Measurements from ENCODE around the gene USP14. TPM values are rescaled to one million over a fixed set of nuclear protein-coding genes. Genes with fewer than 3 reads are reported as not detected.

USP14 gene
- total RNA-seq, 3 donors from 2014 or later, result 109 to 118 (median 115) TPM

GRCh38 chr18:227902-228301, 69.5 kb downstream of the USP14 start:
- Mint-ChIP-seq H3K9me3 (no peaks in the 10 kb centered on the region), H3K4me3 (no peak overlapping the region), H3K4me1 (ENCODE audit: low read depth) (no peaks in the 10 kb centered on the region), H3K36me3 (ENCODE audit: insufficient read depth) (peaks cover 48% of the 10 kb centered on the region), H3K27me3 (ENCODE audit: low read depth) (no peaks in the 10 kb centered on the region)
- no peak for DNase-seq
- no peak for ATAC-seq

GRCh38 chr18:228586-228985, 70.2 kb downstream of the USP14 start:
- H3K4me3 Mint-ChIP-seq, result no peak overlapping the region
- no peaks in the 10 kb centered on the region for H3K27me3 Mint-ChIP-seq (ENCODE audit: low read depth)
- H3K9me3 Mint-ChIP-seq, result no peaks in the 10 kb centered on the region
- peaks cover 42% of the 10 kb centered on the region for H3K36me3 Mint-ChIP-seq (ENCODE audit: insufficient read depth)
- no peak for DNase-seq
- no peak for ATAC-seq
- H3K4me1 Mint-ChIP-seq (ENCODE audit: low read depth), result no peaks in the 10 kb centered on the region

GRCh38 chr18:231563-231962, 73.2 kb downstream of the USP14 start:
- H3K4me1 Mint-ChIP-seq (ENCODE audit: low read depth), result no peaks in the 10 kb centered on the region
- no peak for DNase-seq
- no peak for ATAC-seq
- H3K9me3 Mint-ChIP-seq, result no peaks in the 10 kb centered on the region
- H3K27me3 Mint-ChIP-seq (ENCODE audit: low read depth), result no peaks in the 10 kb centered on the region
- H3K36me3 Mint-ChIP-seq (ENCODE audit: insufficient read depth), result peaks cover 30% of the 10 kb centered on the region
- no peak overlapping the region for H3K4me3 Mint-ChIP-seq

- ATAC-seq, result no peak
- Mint-ChIP-seq H3K4me1 (ENCODE audit: low read depth) (no peaks in the 10 kb centered on the region), H3K9me3 (peaks cover 4% of the 10 kb centered on the region), H3K4me3 (no peak overlapping the region), H3K27me3 (ENCODE audit: low read depth) (no peaks in the 10 kb centered on the region), H3K36me3 (ENCODE audit: insufficient read depth) (peaks cover 31% of the 10 kb centered on the region)
- DNase-seq, result no peak
Measured at GRCh38 chr18:240175-240574, 81.8 kb downstream of the USP14 start.

GRCh38 chr18:245282-245847, 87.0 kb downstream of the USP14 start:
- DNase-seq (no peak), ATAC-seq (no peak)
- Mint-ChIP-seq H3K9me3 (peaks cover 4% of the 10 kb centered on the region), H3K27me3 (ENCODE audit: low read depth) (no peaks in the 10 kb centered on the region), H3K4me3 (no peak overlapping the region), H3K4me1 (ENCODE audit: low read depth) (no peaks in the 10 kb centered on the region), H3K36me3 (ENCODE audit: insufficient read depth) (peaks cover 37% of the 10 kb centered on the region)

GRCh38 chr18:248053-248452, 89.7 kb downstream of the USP14 start:
- peaks cover 49% of the 10 kb centered on the region for H3K36me3 Mint-ChIP-seq (ENCODE audit: insufficient read depth)
- no peak for ATAC-seq

GRCh38 chr18:250685-251084, 92.3 kb downstream of the USP14 start:
- H3K4me3 Mint-ChIP-seq, result no peak overlapping the region
- DNase-seq (no peak), ATAC-seq (no peak)
- H3K9me3 Mint-ChIP-seq, result no peaks in the 10 kb centered on the region
- no peaks in the 10 kb centered on the region for H3K27me3 Mint-ChIP-seq (ENCODE audit: low read depth)
- H3K4me1 Mint-ChIP-seq (ENCODE audit: low read depth), result no peaks in the 10 kb centered on the region
- peaks cover 46% of the 10 kb centered on the region for H3K36me3 Mint-ChIP-seq (ENCODE audit: insufficient read depth)

More at GRCh38 chr18:248053-248452, 89.7 kb downstream of the USP14 start:
- Mint-ChIP-seq H3K9me3 (peaks cover 4% of the 10 kb centered on the region), H3K4me3 (no peak overlapping the region), H3K27me3 (ENCODE audit: low read depth) (no peaks in the 10 kb centered on the region), H3K4me1 (ENCODE audit: low read depth) (no peaks in the 10 kb centered on the region)
- DNase-seq, result no peak

- DNase-seq (no peak), ATAC-seq (no peak)
- Mint-ChIP-seq H3K9me3 (no peaks in the 10 kb centered on the region), H3K4me1 (ENCODE audit: low read depth) (no peaks in the 10 kb centered on the region), H3K27me3 (ENCODE audit: low read depth) (no peaks in the 10 kb centered on the region), H3K36me3 (ENCODE audit: insufficient read depth) (peaks cover 52% of the 10 kb centered on the region), H3K4me3 (no peak overlapping the region)
Measured at GRCh38 chr18:251572-251971, 93.2 kb downstream of the USP14 start.

GRCh38 chr18:253121-253520, 94.8 kb downstream of the USP14 start:
- DNase-seq (no peak), ATAC-seq (no peak)
- no peaks in the 10 kb centered on the region for H3K9me3 Mint-ChIP-seq
- H3K4me3 Mint-ChIP-seq, result no peak overlapping the region
- H3K27me3 Mint-ChIP-seq (ENCODE audit: low read depth), result no peaks in the 10 kb centered on the region
- peaks cover 60% of the 10 kb centered on the region for H3K36me3 Mint-ChIP-seq (ENCODE audit: insufficient read depth)
- H3K4me1 Mint-ChIP-seq (ENCODE audit: low read depth), result no peaks in the 10 kb centered on the region

- peaks cover 62% of the 10 kb centered on the region for H3K36me3 Mint-ChIP-seq (ENCODE audit: insufficient read depth)
- no peaks in the 10 kb centered on the region for H3K27me3 Mint-ChIP-seq (ENCODE audit: low read depth)
- no peaks in the 10 kb centered on the region for H3K4me1 Mint-ChIP-seq (ENCODE audit: low read depth)
- no peak overlapping the region for H3K4me3 Mint-ChIP-seq
- DNase-seq, result no peak
- ATAC-seq, result no peak
- no peaks in the 10 kb centered on the region for H3K9me3 Mint-ChIP-seq
Measured at GRCh38 chr18:255171-255570, 96.8 kb downstream of the USP14 start.

GRCh38 chr18:260547-260946, 102.2 kb downstream of the USP14 start:
- Mint-ChIP-seq H3K36me3 (ENCODE audit: insufficient read depth) (peaks cover 55% of the 10 kb centered on the region), H3K27me3 (ENCODE audit: low read depth) (no peaks in the 10 kb centered on the region), H3K4me1 (ENCODE audit: low read depth) (no peaks in the 10 kb centered on the region), H3K9me3 (no peaks in the 10 kb centered on the region), H3K4me3 (no peak overlapping the region)
- ATAC-seq (no peak), DNase-seq (no peak)

- DNase-seq, result no peak
- H3K27me3 Mint-ChIP-seq (ENCODE audit: low read depth), result no peaks in the 10 kb centered on the region
- peaks cover 48% of the 10 kb centered on the region for H3K36me3 Mint-ChIP-seq (ENCODE audit: insufficient read depth)
- no peak overlapping the region for H3K4me3 Mint-ChIP-seq
- no peaks in the 10 kb centered on the region for H3K9me3 Mint-ChIP-seq
- no peak for ATAC-seq
- H3K4me1 Mint-ChIP-seq (ENCODE audit: low read depth), result peaks cover 7% of the 10 kb centered on the region
Measured at GRCh38 chr18:261398-262073, 103.2 kb downstream of the USP14 start.

Other genes starting within 250 kb of the USP14 start
- not detected for gene TUBB8B, start 108.9 kb upstream of the USP14 start, total RNA-seq
- 10 to 100 TPM; 51.5 to 54.6 (median 51.6) TPM for gene THOC1, start 109.5 kb downstream of the USP14 start, total RNA-seq

Data from activated T-cell treated with anti-CD3 and anti-CD28 coated beads, Interleukin-2, amount 50 U/mL, for 4 hours (primary cell).